Aorta (tissue), 5 donors: ENCODE results near the gene GAPT. TPM values are rescaled to one million over a fixed set of nuclear protein-coding genes. Genes with fewer than 3 reads are reported as not detected.

Experiments used
- ATAC-seq: fragments of 200-7000 bp; cut with Tn5 transposase; one replicate; pipeline ENCODE4 v1.9.1; 2022; ENCODE audit warnings: moderate library complexity; ENCODE audit not compliant: low FRiP score
- DNase-seq, 2 donors: peaks; one replicate each; pipeline ENCODE4 v3.0.0-alpha.2; 2020
- H3K27ac ChIP-seq, 2 donors: one replicate each; pipeline ENCODE4 v1.5.1; 2013; ENCODE audit warnings: low read length in 2 of 2, mild to moderate bottlenecking in 2 of 2, moderate library complexity in 2 of 2, control low read depth in 1 of 2, inconsistent platforms in 1 of 2, low read depth in 1 of 2
- H3K27me3 ChIP-seq, 2 donors: one replicate each; pipeline ENCODE4 v1.6.1; 2013; ENCODE audit warnings: control low read depth in 1 of 2, low read length in 1 of 2, mild to moderate bottlenecking in 1 of 2, moderate library complexity in 1 of 2; ENCODE audit not compliant: insufficient read depth in 2 of 2, control insufficient read depth in 1 of 2
- H3K36me3 ChIP-seq, 2 donors: one replicate each; pipeline ENCODE4 v1.6.1; 2013; ENCODE audit warnings: control low read depth in 1 of 2, low read length in 1 of 2, mild to moderate bottlenecking in 1 of 2; ENCODE audit not compliant: insufficient read depth in 2 of 2, control insufficient read depth in 1 of 2
- H3K4me1 ChIP-seq, 2 donors: one replicate each; pipeline ENCODE4 v1.6.1; 2013; ENCODE audit warnings: low read length in 2 of 2, control low read depth in 1 of 2, mild to moderate bottlenecking in 1 of 2, moderate library complexity in 1 of 2; ENCODE audit not compliant: insufficient read depth in 2 of 2, control insufficient read depth in 1 of 2
- H3K4me3 ChIP-seq, 2 donors: one replicate each; pipeline ENCODE4 v1.5.1; 2013; ENCODE audit warnings: low read length in 2 of 2, control low read depth in 1 of 2, mild to moderate bottlenecking in 1 of 2
- H3K9me3 ChIP-seq: one replicate; pipeline ENCODE4 v1.6.1; 2013; ENCODE audit warnings: mild to moderate bottlenecking, low read length; ENCODE audit not compliant: control insufficient read depth
- WGBS, 2 donors: extraction: QIAGEN DNeasy Blood & Tissue Kit; methylation state at CpG; one replicate each; pipeline ENCODE4 v1.1.7; 2013; 5-methylcytosine and 5-hydroxymethylcytosine counted together
- intact Hi-C, 2 donors: fragments of 100-400 bp; cut with DNase I; formaldehyde crosslinking; loops; one replicate each; pipeline versions ENCODE4 v1.14.2 to v1.15.0; 2022
- polyA plus RNA-seq, 2 donors: library from polyadenylated mRNA; stranded (reverse); fragments of 200-250 nt; gene quantifications; one replicate each; pipeline ENCODE4 v1.2.3, GENCODE V29; 2013
- total RNA-seq, 2 donors: library from RNA; stranded (reverse); fragmentation: NEBNext Ultra II Directional; extraction: Animal tissue kit (Norgen Biotek cat#: 25700); gene quantifications; one replicate each; pipeline ENCODE4 v1.2.1, GENCODE V29; 2021
- donor health status: healthy with polysubstance abuse.
- donor health status: Bipolar disorder and iron deficiency.
- donor health status: DM: no; HTN: no; CAD: no.
- donor health status: DM: no; HTN: no; CAD: no.
- donor health status: DM: yes; HTN: yes; CAD: no.

GAPT gene
- total and polyA plus RNA-seq, 4 donors: 0.82 to 2.8 (median 1.6) TPM

- Histone ChIP-seq H3K9me3 (no peaks in the 10 kb centered on the region), H3K27ac (no peak overlapping the region), H3K4me3 (no peak overlapping the region), H3K27me3 (peaks cover 0 to 3% of the 10 kb centered on the region in 2 donors), H3K36me3 (no peaks in the 10 kb centered on the region), H3K4me1 (no peaks in the 10 kb centered on the region)
- ATAC-seq (no peak), DNase-seq (no peak)
- intact Hi-C loops: no loop called here
- 17% methylated on average over 1 of the region's 1 CpG for WGBS, 2 donors
Measured at GRCh38 chr5:58477760-58478376, 13.4 kb upstream of the GAPT start.

- H3K9me3 ChIP-seq: no peaks in the 10 kb centered on the region
- H3K27ac ChIP-seq: no peak overlapping the region
- H3K4me3 ChIP-seq: no peak overlapping the region
- DNase-seq: no peak
- no peaks in the 10 kb centered on the region for H3K4me1 ChIP-seq
- intact Hi-C loops: no loop called here
- no peak for ATAC-seq
- H3K36me3 ChIP-seq: no peaks in the 10 kb centered on the region
- H3K27me3 ChIP-seq: peaks cover 0 to 3% of the 10 kb centered on the region in 2 donors
Measured at GRCh38 chr5:58481066-58481676, 10.1 kb upstream of the GAPT start.

DNA sequence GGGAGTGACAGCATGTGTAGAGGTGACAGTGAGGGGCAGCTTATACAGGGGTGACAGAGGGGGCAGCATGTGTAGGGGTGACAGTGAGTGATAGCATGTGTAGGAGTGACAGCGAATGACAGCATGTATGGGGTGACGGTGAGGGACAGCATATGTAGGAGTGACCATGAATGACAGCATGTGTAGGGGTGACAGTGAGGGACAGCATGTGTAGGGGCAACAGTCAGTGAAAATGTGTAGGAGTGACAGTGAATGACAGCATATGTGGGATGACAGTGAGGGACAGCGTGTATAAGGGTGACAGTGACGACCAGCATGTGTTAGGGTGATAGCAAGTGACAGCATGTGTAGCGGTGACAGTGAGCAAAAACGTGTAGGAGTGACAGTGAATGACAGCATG lies 9.4 kb upstream of the GAPT start:
- Histone ChIP-seq H3K36me3 (no peaks in the 10 kb centered on the region), H3K27me3 (peaks cover 0 to 3% of the 10 kb centered on the region in 2 donors), H3K27ac (no peak overlapping the region), H3K4me3 (no peak overlapping the region), H3K4me1 (no peaks in the 10 kb centered on the region), H3K9me3 (no peaks in the 10 kb centered on the region)
- ATAC-seq (no peak), DNase-seq (no peak)
- WGBS, 2 donors: 84 to 87% methylated on average over 6 of the region's 6 CpGs
- intact Hi-C loops: no loop called here

DNA sequence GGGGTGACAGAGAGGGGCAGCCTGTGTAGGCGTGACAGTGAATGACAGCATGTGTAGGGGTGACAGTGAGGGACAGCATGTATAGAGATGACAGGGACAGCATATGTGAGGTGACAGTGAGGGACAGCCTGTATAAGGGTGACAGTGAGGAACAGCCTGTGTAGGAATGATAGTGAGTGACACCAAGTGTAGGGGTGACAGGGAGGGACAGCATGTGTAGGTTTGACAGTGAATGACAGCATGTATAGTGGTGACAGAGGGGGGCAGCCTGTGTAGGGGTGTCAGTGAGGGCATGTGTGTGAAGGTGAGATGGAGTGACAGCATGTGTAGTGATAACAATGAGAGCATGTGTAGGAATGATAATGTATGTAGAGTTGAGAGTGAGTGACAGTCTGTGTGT lies 8.7 kb upstream of the GAPT start:
- no peak overlapping the region for H3K4me3 ChIP-seq
- intact Hi-C loops: no loop called here
- 90 to 93% methylated on average over 1 of the region's 1 CpG for WGBS, 2 donors
- no peak for DNase-seq
- ATAC-seq: no peak
- H3K27ac ChIP-seq: no peak overlapping the region
- no peaks in the 10 kb centered on the region for H3K4me1 ChIP-seq
- peaks cover 0 to 3% of the 10 kb centered on the region in 2 donors for H3K27me3 ChIP-seq
- no peaks in the 10 kb centered on the region for H3K36me3 ChIP-seq
- H3K9me3 ChIP-seq: no peaks in the 10 kb centered on the region

DNA sequence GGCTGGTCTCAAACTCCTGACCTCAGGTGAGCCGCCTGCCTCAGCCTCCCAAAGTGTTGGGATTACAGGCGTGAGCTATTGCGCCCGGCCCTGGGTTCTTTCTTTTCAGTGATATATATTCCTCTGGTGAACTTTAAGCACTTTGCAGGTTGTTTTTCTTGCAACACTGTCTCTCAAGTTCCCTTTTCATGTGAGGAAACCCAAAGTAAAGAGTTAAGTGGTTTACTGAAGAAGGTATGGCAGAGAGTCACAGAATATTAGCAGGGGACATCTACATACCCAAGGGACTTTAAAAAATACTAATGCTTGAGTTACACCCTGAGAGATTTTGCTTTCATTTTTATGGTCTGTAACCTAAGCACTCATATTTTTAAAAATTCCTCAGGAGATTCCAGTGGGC lies 6.7 kb upstream of the GAPT start:
- no peaks in the 10 kb centered on the region for H3K9me3 ChIP-seq
- 77 to 87% methylated on average over 4 of the region's 4 CpGs for WGBS, 2 donors
- intact Hi-C loops: no loop called here

DNA sequence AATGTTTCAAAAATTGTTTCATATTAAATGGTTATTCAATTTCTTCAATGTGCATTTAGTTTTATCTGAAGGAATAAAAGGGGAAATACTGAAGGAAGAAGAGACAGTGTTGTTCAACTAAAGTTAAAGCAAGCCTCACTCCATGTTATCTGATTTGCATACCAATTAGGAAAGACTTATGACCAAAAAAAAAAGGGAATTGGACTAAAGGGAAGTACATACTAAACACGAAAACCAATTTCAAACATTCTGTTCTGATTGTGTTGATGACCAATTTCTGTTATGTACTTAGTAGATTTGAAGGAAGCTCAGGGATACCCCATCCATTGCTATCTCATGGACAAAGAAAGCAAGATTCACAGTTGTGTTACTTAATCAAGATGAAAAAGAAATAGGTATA lies 4.9 kb upstream of the GAPT start:
- no peak overlapping the region for H3K4me3 ChIP-seq
- H3K27ac ChIP-seq: no peak overlapping the region
- 87 to 90% methylated on average over 1 of the region's 1 CpG for WGBS, 2 donors
- no peaks in the 10 kb centered on the region for H3K27me3 ChIP-seq
- ATAC-seq (no peak), DNase-seq (no peak)
- intact Hi-C loops: no loop called here
- no peaks in the 10 kb centered on the region for H3K4me1 ChIP-seq
- H3K36me3 ChIP-seq: no peaks in the 10 kb centered on the region
- H3K9me3 ChIP-seq: no peaks in the 10 kb centered on the region

More for the DNA sequence above, 6.7 kb upstream of the GAPT start:
- DNase-seq (no peak), ATAC-seq (no peak)
- Histone ChIP-seq H3K4me3 (no peak overlapping the region), H3K27me3 (peaks cover 0 to 3% of the 10 kb centered on the region in 2 donors), H3K36me3 (no peaks in the 10 kb centered on the region), H3K4me1 (no peaks in the 10 kb centered on the region), H3K27ac (no peak overlapping the region)

GRCh38 chr5:58490402-58491050 lies 709 bp upstream of the GAPT start:
- WGBS, 2 donors: 74 to 75% methylated on average over 4 of the region's 4 CpGs

GRCh38 chr5:58493141-58493540 lies 1.9 kb downstream of the GAPT start:
- intact Hi-C loops: no loop called here
- H3K27me3 ChIP-seq: no peaks in the 10 kb centered on the region
- H3K4me1 ChIP-seq: no peaks in the 10 kb centered on the region
- DNase-seq: no peak
- H3K36me3 ChIP-seq: no peaks in the 10 kb centered on the region
- ATAC-seq: no peak
- no peak overlapping the region for H3K4me3 ChIP-seq
- H3K9me3 ChIP-seq: no peaks in the 10 kb centered on the region
- no peak overlapping the region for H3K27ac ChIP-seq

More at GRCh38 chr5:58490402-58491050, 709 bp upstream of the GAPT start:
- intact Hi-C loops: no loop called here
- H3K9me3 ChIP-seq: no peaks in the 10 kb centered on the region
- no peak overlapping the region for H3K27ac ChIP-seq
- ATAC-seq (no peak), DNase-seq (no peak)
- no peak overlapping the region for H3K4me3 ChIP-seq
- no peaks in the 10 kb centered on the region for H3K4me1 ChIP-seq
- no peaks in the 10 kb centered on the region for H3K27me3 ChIP-seq
- H3K36me3 ChIP-seq: no peaks in the 10 kb centered on the region

GRCh38 chr5:58496488-58496887 lies 5.3 kb downstream of the GAPT start:
- intact Hi-C loops: loop anchor here in 1 of 2 donors (5.0 kb wide), 1 partner anchor 356 kb away; no protein-coding TSS in a partner anchor
- WGBS, 2 donors: 70 to 72% methylated on average over 3 of the region's 3 CpGs
- Histone ChIP-seq H3K27me3 (no peaks in the 10 kb centered on the region), H3K9me3 (no peaks in the 10 kb centered on the region), H3K36me3 (no peaks in the 10 kb centered on the region), H3K4me3 (no peak overlapping the region), H3K27ac (no peak overlapping the region), H3K4me1 (no peaks in the 10 kb centered on the region)
- DNase-seq: no peak
- ATAC-seq: no peak
